ENCODE data around the gene FAM53B. TPM values are rescaled to one million over a fixed set of nuclear protein-coding genes. Genes with fewer than 3 reads are reported as not detected.
A peak's percentile ranks its signal among the peaks of the same experiment; 100 is the strongest.
"Not testable (repeated sequence)": the region's sequence is repeated elsewhere in the genome, so short reads cannot be mapped to it uniquely, and the experiment has no call there.

FAM53B gene
- total and polyA plus RNA-seq, 4 donors: 14.6 to 45.4 (median 18.2) TPM

DNA sequence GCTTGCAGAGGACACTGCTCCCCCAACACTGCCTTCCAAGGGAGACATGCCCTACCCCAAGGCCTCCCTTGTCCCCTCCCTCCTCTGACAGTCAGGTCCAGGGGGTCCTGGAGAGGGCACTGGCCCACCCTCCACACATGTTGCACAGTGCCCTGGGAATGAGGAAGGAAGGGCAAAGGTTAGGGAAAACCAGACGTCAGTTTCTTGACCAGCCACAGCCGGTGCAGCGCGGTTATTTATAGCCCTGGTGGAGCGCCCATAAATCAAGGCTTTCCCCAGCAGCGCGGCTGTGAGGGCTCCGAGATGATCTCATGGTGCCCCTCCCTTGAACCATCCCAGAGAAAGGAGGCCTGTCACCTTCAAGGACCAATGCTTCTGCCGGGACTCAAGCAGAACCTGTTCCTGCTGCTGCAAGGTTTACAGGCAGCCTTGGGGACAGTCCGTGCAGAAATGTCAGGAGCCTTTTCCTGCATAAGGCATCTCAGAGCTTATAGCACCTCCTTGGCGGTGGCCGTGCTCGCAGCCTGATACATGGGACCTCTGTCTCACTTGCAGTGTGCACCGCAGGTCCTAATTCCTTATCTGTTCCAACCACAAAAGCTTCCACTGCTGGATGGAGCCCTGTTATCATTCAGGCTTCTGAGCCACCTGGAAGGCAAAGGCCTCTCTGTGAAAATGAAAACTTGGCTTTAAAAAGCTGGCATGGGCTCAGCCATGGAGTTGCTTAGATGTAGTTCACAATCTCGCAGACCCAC lies 155.3 kb downstream of the FAM53B start:
- ATAC-seq (ENCODE audit: insufficient read depth, low FRiP score): no peak
- no peak overlapping the region for H3K9ac ChIP-seq (ENCODE audit: insufficient read depth in 1 of 2, low read length in 2 of 2)
- peaks cover 0 to 5% (median 1%) of the 10 kb centered on the region in 4 donors for H3K9me3 ChIP-seq (ENCODE audit: control insufficient read depth in 4 of 4, insufficient read depth in 3 of 4, low read length in 3 of 4)
- no peaks in the 10 kb centered on the region for H3K27me3 ChIP-seq (ENCODE audit: control insufficient read depth in 3 of 3, insufficient read depth in 3 of 3, low read length in 2 of 3)
- 18 to 38% methylated on average over 15 of the region's 15 CpGs for WGBS, 2 donors
- peak; percentile 31 to 68 (median 33) for DNase-seq
- no peaks in the 10 kb centered on the region for H3K36me3 ChIP-seq (ENCODE audit: control insufficient read depth in 4 of 4, insufficient read depth in 4 of 4, low read length in 4 of 4)
- TF ChIP-seq, protein P1, sequence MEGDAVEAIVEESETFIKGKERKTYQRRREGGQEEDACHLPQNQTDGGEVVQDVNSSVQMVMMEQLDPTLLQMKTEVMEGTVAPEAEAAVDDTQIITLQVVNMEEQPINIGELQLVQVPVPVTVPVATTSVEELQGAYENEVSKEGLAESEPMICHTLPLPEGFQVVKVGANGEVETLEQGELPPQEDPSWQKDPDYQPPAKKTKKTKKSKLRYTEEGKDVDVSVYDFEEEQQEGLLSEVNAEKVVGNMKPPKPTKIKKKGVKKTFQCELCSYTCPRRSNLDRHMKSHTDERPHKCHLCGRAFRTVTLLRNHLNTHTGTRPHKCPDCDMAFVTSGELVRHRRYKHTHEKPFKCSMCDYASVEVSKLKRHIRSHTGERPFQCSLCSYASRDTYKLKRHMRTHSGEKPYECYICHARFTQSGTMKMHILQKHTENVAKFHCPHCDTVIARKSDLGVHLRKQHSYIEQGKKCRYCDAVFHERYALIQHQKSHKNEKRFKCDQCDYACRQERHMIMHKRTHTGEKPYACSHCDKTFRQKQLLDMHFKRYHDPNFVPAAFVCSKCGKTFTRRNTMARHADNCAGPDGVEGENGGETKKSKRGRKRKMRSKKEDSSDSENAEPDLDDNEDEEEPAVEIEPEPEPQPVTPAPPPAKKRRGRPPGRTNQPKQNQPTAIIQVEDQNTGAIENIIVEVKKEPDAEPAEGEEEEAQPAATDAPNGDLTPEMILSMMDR (IDR thresholded peaks at IDR 0.05; ENCODE audit: control extremely low read depth, extremely low read depth): no peak
- H3K27ac ChIP-seq (ENCODE audit: low read depth in 1 of 2, low read length in 1 of 2): no peak overlapping the region
- peaks cover 0 to 18% (median 4%) of the 10 kb centered on the region in 5 donors for H3K4me1 ChIP-seq (ENCODE audit: control insufficient read depth in 5 of 5, insufficient read depth in 5 of 5, low read length in 5 of 5)
- no peak overlapping the region for H3K4me3 ChIP-seq

DNA sequence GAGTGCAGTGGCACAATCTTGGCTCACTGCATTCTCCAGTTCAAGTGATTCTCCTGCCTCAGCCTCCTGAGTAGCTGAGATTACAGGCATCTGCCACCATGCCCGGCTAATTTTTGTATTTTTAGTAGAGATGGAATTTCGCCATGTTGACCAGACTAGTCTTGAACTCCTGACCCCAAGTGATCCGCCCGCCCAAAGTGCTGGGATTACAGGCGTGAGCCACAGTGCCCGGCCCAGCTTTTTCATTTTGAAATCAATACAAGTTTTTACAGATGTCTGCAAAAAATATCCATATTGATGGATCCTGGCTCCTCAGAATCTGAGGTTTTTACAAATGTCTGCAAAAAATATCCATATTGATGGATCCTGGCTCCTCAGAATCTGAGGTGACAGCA lies 155.8 kb downstream of the FAM53B start:
- not testable (repeated sequence) for H3K4me3 ChIP-seq; H3K36me3 ChIP-seq (ENCODE audit: control insufficient read depth in 4 of 4, insufficient read depth in 4 of 4, low read length in 4 of 4); H3K27me3 ChIP-seq (ENCODE audit: control insufficient read depth in 3 of 3, insufficient read depth in 3 of 3, low read length in 2 of 3); H3K9ac ChIP-seq (ENCODE audit: insufficient read depth in 1 of 2, low read length in 2 of 2); H3K9me3 ChIP-seq (ENCODE audit: control insufficient read depth in 4 of 4, insufficient read depth in 3 of 4, low read length in 3 of 4); DNase-seq; H3K27ac ChIP-seq (ENCODE audit: low read depth in 1 of 2, low read length in 1 of 2); ATAC-seq (ENCODE audit: insufficient read depth, low FRiP score)
- peaks cover 0 to 18% (median 4%) of the 10 kb centered on the region in 5 donors for H3K4me1 ChIP-seq (ENCODE audit: control insufficient read depth in 5 of 5, insufficient read depth in 5 of 5, low read length in 5 of 5)
- WGBS, 2 donors: 76 to 85% methylated on average over 6 of the region's 6 CpGs

GRCh38 chr10:124587811-124588211 lies 156.4 kb downstream of the FAM53B start:
- peaks cover 0 to 18% (median 4%) of the 10 kb centered on the region in 5 donors for H3K4me1 ChIP-seq (ENCODE audit: control insufficient read depth in 5 of 5, insufficient read depth in 5 of 5, low read length in 5 of 5)
- H3K27me3 ChIP-seq (ENCODE audit: control insufficient read depth in 3 of 3, insufficient read depth in 3 of 3, low read length in 2 of 3): no peaks in the 10 kb centered on the region
- WGBS, 2 donors: 95 to 97% methylated on average over 11 of the region's 11 CpGs
- TF ChIP-seq, protein P1 (IDR thresholded peaks at IDR 0.05; ENCODE audit: control extremely low read depth, extremely low read depth): no peak
- H3K36me3 ChIP-seq (ENCODE audit: control insufficient read depth in 4 of 4, insufficient read depth in 4 of 4, low read length in 4 of 4): no peaks in the 10 kb centered on the region
- H3K9ac ChIP-seq (ENCODE audit: insufficient read depth in 1 of 2, low read length in 2 of 2): no peak overlapping the region
- H3K4me3 ChIP-seq: no peak overlapping the region
- peaks cover 0 to 5% (median 1%) of the 10 kb centered on the region in 4 donors for H3K9me3 ChIP-seq (ENCODE audit: control insufficient read depth in 4 of 4, insufficient read depth in 3 of 4, low read length in 3 of 4)
- DNase-seq (no peak), ATAC-seq (ENCODE audit: insufficient read depth, low FRiP score) (no peak)
- no peak overlapping the region for H3K27ac ChIP-seq (ENCODE audit: low read depth in 1 of 2, low read length in 1 of 2)

DNA sequence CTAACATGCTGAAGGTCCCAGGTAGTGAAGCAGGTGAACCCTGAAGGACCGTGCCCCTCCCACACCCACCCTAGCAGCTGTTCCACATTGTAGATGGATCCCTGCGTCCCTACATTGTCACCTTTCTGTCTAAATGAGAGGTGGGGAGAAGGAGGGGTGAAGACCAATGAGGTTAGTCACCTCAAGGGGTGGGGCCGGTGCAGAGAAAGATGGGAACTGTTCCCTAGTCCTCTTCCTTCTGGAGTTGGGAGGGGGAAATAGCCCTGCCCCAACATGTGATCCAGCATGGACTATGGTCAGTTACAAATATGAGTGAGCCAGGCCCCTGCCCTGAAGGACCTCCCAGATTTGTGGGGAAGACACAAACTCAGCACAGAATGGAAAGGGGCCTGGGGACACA lies 158.0 kb downstream of the FAM53B start:
- WGBS, 2 donors: 90 to 92% methylated on average over 3 of the region's 3 CpGs

More for the DNA sequence above, 158.0 kb downstream of the FAM53B start:
- H3K27ac ChIP-seq (ENCODE audit: low read depth in 1 of 2, low read length in 1 of 2): no peak overlapping the region
- H3K9me3 ChIP-seq (ENCODE audit: control insufficient read depth in 4 of 4, insufficient read depth in 3 of 4, low read length in 3 of 4): peaks cover 0 to 3% (median 0%) of the 10 kb centered on the region in 4 donors
- no peak for ATAC-seq (ENCODE audit: insufficient read depth, low FRiP score)
- DNase-seq: no peak
- no peak overlapping the region for H3K4me3 ChIP-seq
- no peaks in the 10 kb centered on the region for H3K27me3 ChIP-seq (ENCODE audit: control insufficient read depth in 3 of 3, insufficient read depth in 3 of 3, low read length in 2 of 3)
- no peak overlapping the region for H3K9ac ChIP-seq (ENCODE audit: insufficient read depth in 1 of 2, low read length in 2 of 2)
- no peaks in the 10 kb centered on the region for H3K36me3 ChIP-seq (ENCODE audit: control insufficient read depth in 4 of 4, insufficient read depth in 4 of 4, low read length in 4 of 4)
- TF ChIP-seq, protein P1 (IDR thresholded peaks at IDR 0.05; ENCODE audit: control extremely low read depth, extremely low read depth): no peak
- peaks cover 0 to 18% (median 4%) of the 10 kb centered on the region in 5 donors for H3K4me1 ChIP-seq (ENCODE audit: control insufficient read depth in 5 of 5, insufficient read depth in 5 of 5, low read length in 5 of 5)
